GM21447 (cell line): Measurements from ENCODE around the gene LRRC4C.
"Not testable (repeated sequence)": the region's sequence is repeated elsewhere in the genome, so short reads cannot be mapped to it uniquely, and the experiment has no call there.

Experiments used
- ATAC-seq: cut with Tn5 transposase; IDR thresholded peaks from one replicate; pipeline ENCODE4 v1.9.1; 2021; ENCODE audit not compliant: unreplicated experiment

The LRRC4C gene

GRCh38 chr11:41040474-41040873, 419.0 kb downstream of the LRRC4C start:
- ATAC-seq: no peak

GRCh38 chr11:41039592-41039991, 419.9 kb downstream of the LRRC4C start:
- ATAC-seq: no peak

- no peak for ATAC-seq
Observed at GRCh38 chr11:41031551-41032060, 427.8 kb downstream of the LRRC4C start.

GRCh38 chr11:41020259-41020658, 439.2 kb downstream of the LRRC4C start:
- ATAC-seq: no peak

- ATAC-seq: not testable (repeated sequence)
Observed at GRCh38 chr11:41019666-41020065, 439.8 kb downstream of the LRRC4C start.

GRCh38 chr11:41018224-41018623, 441.2 kb downstream of the LRRC4C start:
- no peak for ATAC-seq

- ATAC-seq: no peak
Observed at GRCh38 chr11:41010361-41011050, 448.9 kb downstream of the LRRC4C start.

GRCh38 chr11:41005986-41006385, 453.5 kb downstream of the LRRC4C start:
- ATAC-seq: no peak

- no peak for ATAC-seq
Observed at GRCh38 chr11:41003339-41004282, 455.8 kb downstream of the LRRC4C start.

GRCh38 chr11:40998920-40999319, 460.5 kb downstream of the LRRC4C start:
- no peak for ATAC-seq

GRCh38 chr11:40987776-40988435, 471.5 kb downstream of the LRRC4C start:
- ATAC-seq: no peak

- ATAC-seq: no peak
Observed at GRCh38 chr11:40986320-40986719, 473.1 kb downstream of the LRRC4C start.

- no peak for ATAC-seq
Observed at GRCh38 chr11:40975076-40975475, 484.4 kb downstream of the LRRC4C start.

GRCh38 chr11:40974186-40974795, 485.2 kb downstream of the LRRC4C start:
- no peak for ATAC-seq

- no peak for ATAC-seq
Observed at GRCh38 chr11:40958707-40959106, 500.7 kb downstream of the LRRC4C start.

GRCh38 chr11:40952479-40952878, 507.0 kb downstream of the LRRC4C start:
- no peak for ATAC-seq

GRCh38 chr11:40938002-40938401, 521.5 kb downstream of the LRRC4C start:
- ATAC-seq: no peak

GRCh38 chr11:40924915-40925314, 534.5 kb downstream of the LRRC4C start:
- ATAC-seq: no peak

- ATAC-seq: no peak
Observed at GRCh38 chr11:40921246-40921645, 538.2 kb downstream of the LRRC4C start.

GRCh38 chr11:40910774-40911173, 548.7 kb downstream of the LRRC4C start:
- not testable (repeated sequence) for ATAC-seq

GRCh38 chr11:40894501-40894900, 565.0 kb downstream of the LRRC4C start:
- no peak for ATAC-seq
